Measurements from ENCODE around the gene KCNJ16. TPM values are rescaled to one million over a fixed set of nuclear protein-coding genes. Genes with fewer than 3 reads are reported as not detected.

KCNJ16 gene
- total and polyA plus RNA-seq, 3 experiments from 2014 or later, result not detected

DNA sequence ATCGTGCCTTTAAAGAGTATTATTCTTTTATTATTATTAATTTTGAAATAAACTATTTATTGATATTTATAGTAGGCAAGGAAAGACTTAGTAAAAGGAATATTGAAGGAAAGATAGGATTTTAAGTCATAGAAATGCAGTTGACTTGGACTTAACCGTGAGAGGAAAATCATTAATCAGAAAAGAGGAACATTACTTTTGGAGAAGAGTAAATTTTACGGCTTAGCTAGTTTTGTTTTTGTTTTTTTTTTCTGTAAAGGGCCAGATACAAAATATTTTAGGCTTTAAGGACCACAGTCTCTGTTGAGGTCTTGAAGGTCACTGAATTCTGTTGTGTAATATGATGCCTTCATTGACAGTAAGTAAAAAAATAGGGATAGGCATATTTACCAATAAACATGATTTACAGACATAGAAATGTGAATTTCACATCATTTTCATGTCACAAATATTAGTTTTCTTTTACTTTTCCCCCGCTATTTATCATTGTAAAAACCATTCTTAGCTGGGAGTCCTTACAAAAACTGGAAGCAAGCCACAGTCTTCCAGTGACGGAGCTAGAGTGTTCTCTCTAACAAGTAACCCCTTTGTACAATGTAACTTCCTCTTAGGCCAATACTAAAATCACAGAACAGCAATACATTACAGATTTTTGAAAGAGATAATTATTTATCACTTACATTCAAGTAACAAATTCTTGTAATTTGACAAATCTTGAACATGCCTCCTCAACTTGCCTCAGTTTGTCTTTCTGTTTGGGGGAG, 2.3 kb upstream of the KCNJ16 start:
- Mint-ChIP-seq H3K27ac (no peak overlapping the region), H3K27me3 (peaks cover 0 to 2% of the 10 kb centered on the region in 2 donors), H3K4me3 (no peak overlapping the region), H3K9me3 (peaks cover 0 to 5% (median 0%) of the 10 kb centered on the region in 5 donors), H3K4me1 (no peaks in the 10 kb centered on the region), H3K36me3 (no peaks in the 10 kb centered on the region)
- Histone ChIP-seq H3K4me1 (ENCODE audit: insufficient read depth, low read length) (no peaks in the 10 kb centered on the region), H3K27me3 (ENCODE audit: insufficient read depth, low read length, poor library complexity, severe bottlenecking) (no peaks in the 10 kb centered on the region), H3K4me3 (ENCODE audit: low read length) (no peak overlapping the region), H3K27ac (ENCODE audit: low read depth, low read length) (no peak overlapping the region), H3K9me3 (ENCODE audit: low read length) (no peaks in the 10 kb centered on the region), H3K36me3 (ENCODE audit: insufficient read depth, low read length) (no peaks in the 10 kb centered on the region)
- ChIA-PET CTCF (no interaction called here), POLR2A (no interaction called here)
- no peak for DNase-seq

DNA sequence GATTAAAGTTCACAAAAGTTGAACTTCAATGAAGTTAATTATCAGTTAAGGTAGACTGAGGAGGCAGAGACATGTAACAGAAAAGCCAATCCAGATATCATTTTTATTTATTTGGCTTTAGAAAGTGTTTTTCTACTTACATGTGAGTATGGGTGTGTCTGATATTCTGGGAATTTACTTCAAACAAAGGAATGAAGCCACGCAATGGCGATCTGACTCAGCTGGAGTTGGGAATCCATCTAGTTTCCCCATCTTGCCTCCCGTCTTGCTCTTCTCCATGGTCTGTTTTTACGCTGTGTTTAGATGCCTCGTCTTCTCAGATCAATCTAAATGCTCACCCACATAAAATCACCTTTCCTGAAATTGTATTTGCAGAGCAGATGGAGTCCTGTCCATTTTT, 1.7 kb upstream of the KCNJ16 start:
- Mint-ChIP-seq H3K4me1 (no peaks in the 10 kb centered on the region), H3K9me3 (peaks cover 0 to 5% (median 0%) of the 10 kb centered on the region in 5 donors), H3K4me3 (no peak overlapping the region), H3K27ac (no peak overlapping the region), H3K36me3 (no peaks in the 10 kb centered on the region), H3K27me3 (peaks cover 0 to 2% of the 10 kb centered on the region in 2 donors)
- H3K36me3 ChIP-seq (ENCODE audit: insufficient read depth, low read length), result no peaks in the 10 kb centered on the region
- H3K4me3 ChIP-seq (ENCODE audit: low read length), result no peak overlapping the region
- ChIA-PET POLR2A (no interaction called here), CTCF (no interaction called here)
- no peak overlapping the region for H3K27ac ChIP-seq (ENCODE audit: low read depth, low read length)
- H3K9me3 ChIP-seq (ENCODE audit: low read length), result no peaks in the 10 kb centered on the region
- no peaks in the 10 kb centered on the region for H3K27me3 ChIP-seq (ENCODE audit: insufficient read depth, low read length, poor library complexity, severe bottlenecking)
- no peaks in the 10 kb centered on the region for H3K4me1 ChIP-seq (ENCODE audit: insufficient read depth, low read length)
- no peak for DNase-seq

DNA sequence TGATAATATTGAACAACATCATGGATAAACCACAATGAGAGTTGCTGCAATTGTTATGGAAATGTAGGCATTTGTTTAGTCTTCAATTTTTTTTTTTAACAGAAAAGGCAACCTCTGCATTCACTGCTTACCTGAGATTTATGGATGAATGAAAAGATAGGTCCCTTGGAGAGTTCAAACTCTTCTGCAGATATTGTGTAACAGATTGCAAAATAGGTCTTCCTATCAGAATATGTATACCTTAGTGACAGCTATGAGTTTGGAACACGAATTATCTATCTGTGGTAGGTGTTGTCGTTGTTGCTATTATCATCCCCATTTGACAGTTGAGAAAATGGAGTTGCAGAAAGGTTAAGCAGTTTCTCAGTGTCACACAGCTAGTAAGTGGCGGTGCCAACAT, 1.2 kb upstream of the KCNJ16 start:
- no peak for DNase-seq
- peaks cover 0 to 5% (median 0%) of the 10 kb centered on the region in 5 donors for H3K9me3 Mint-ChIP-seq
- no peak overlapping the region for H3K27ac Mint-ChIP-seq
- H3K4me1 Mint-ChIP-seq, result no peaks in the 10 kb centered on the region
- no peaks in the 10 kb centered on the region for H3K27me3 ChIP-seq (ENCODE audit: insufficient read depth, low read length, poor library complexity, severe bottlenecking)
- POLR2A ChIA-PET, result no interaction called here
- no peak overlapping the region for H3K4me3 ChIP-seq (ENCODE audit: low read length)
- no peak overlapping the region for H3K4me3 Mint-ChIP-seq
- H3K9me3 ChIP-seq (ENCODE audit: low read length), result no peaks in the 10 kb centered on the region
- no peaks in the 10 kb centered on the region for H3K36me3 Mint-ChIP-seq
- H3K4me1 ChIP-seq (ENCODE audit: insufficient read depth, low read length), result no peaks in the 10 kb centered on the region
- H3K36me3 ChIP-seq (ENCODE audit: insufficient read depth, low read length), result no peaks in the 10 kb centered on the region
- CTCF ChIA-PET, result no interaction called here
- peaks cover 0 to 2% of the 10 kb centered on the region in 2 donors for H3K27me3 Mint-ChIP-seq
- no peak overlapping the region for H3K27ac ChIP-seq (ENCODE audit: low read depth, low read length)

GRCh38 chr17:70074236-70074830, 692 bp upstream of the KCNJ16 start:
- Mint-ChIP-seq H3K36me3 (no peaks in the 10 kb centered on the region), H3K9me3 (peaks cover 0 to 5% (median 0%) of the 10 kb centered on the region in 5 donors), H3K27ac (no peak overlapping the region), H3K4me3 (no peak overlapping the region), H3K27me3 (peaks cover 0 to 2% of the 10 kb centered on the region in 2 donors), H3K4me1 (no peaks in the 10 kb centered on the region)
- DNase-seq, result no peak
- Histone ChIP-seq H3K4me3 (ENCODE audit: low read length) (no peak overlapping the region), H3K27me3 (ENCODE audit: insufficient read depth, low read length, poor library complexity, severe bottlenecking) (no peaks in the 10 kb centered on the region), H3K4me1 (ENCODE audit: insufficient read depth, low read length) (no peaks in the 10 kb centered on the region), H3K27ac (ENCODE audit: low read depth, low read length) (no peak overlapping the region), H3K9me3 (ENCODE audit: low read length) (no peaks in the 10 kb centered on the region), H3K36me3 (ENCODE audit: insufficient read depth, low read length) (no peaks in the 10 kb centered on the region)
- ChIA-PET CTCF (no interaction called here), POLR2A (no interaction called here)

DNA sequence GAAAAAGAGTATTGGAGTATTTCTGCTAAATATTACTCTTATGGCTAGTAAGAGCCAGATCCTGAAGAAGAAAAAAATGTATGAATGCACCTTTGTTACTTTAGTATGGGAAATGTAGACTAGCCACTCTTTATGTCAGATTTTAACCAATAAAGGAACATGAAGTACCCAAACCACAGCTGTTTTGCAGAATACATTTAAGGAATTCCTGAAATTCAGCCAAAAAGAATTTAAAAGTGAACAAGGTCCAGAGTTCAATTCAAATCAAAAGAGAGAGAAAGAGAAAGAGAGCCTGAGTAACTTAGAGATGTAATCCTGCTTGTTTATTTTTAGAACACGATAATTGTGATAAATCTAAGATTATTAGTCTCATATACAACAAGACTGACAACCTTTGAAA, 1.2 kb downstream of the KCNJ16 start:
- no peak overlapping the region for H3K27ac ChIP-seq (ENCODE audit: low read depth, low read length)
- H3K4me3 ChIP-seq (ENCODE audit: low read length), result no peak overlapping the region
- H3K36me3 Mint-ChIP-seq, result no peaks in the 10 kb centered on the region
- H3K4me1 Mint-ChIP-seq, result no peaks in the 10 kb centered on the region
- no peak for DNase-seq
- ChIA-PET CTCF (no interaction called here), POLR2A (no interaction called here)
- no peaks in the 10 kb centered on the region for H3K27me3 ChIP-seq (ENCODE audit: insufficient read depth, low read length, poor library complexity, severe bottlenecking)
- H3K27me3 Mint-ChIP-seq, result peaks cover 0 to 3% of the 10 kb centered on the region in 2 donors
- H3K36me3 ChIP-seq (ENCODE audit: insufficient read depth, low read length), result no peaks in the 10 kb centered on the region
- no peaks in the 10 kb centered on the region for H3K9me3 ChIP-seq (ENCODE audit: low read length)
- H3K4me1 ChIP-seq (ENCODE audit: insufficient read depth, low read length), result no peaks in the 10 kb centered on the region
- peaks cover 0 to 2% (median 0%) of the 10 kb centered on the region in 5 donors for H3K9me3 Mint-ChIP-seq
- H3K27ac Mint-ChIP-seq, result no peak overlapping the region
- H3K4me3 Mint-ChIP-seq, result no peak overlapping the region

GRCh38 chr17:70076831-70077230, 1.8 kb downstream of the KCNJ16 start:
- Mint-ChIP-seq H3K36me3 (no peaks in the 10 kb centered on the region), H3K4me1 (no peaks in the 10 kb centered on the region), H3K27ac (no peak overlapping the region), H3K4me3 (no peak overlapping the region), H3K9me3 (peaks cover 0 to 2% (median 0%) of the 10 kb centered on the region in 5 donors), H3K27me3 (peaks cover 0 to 6% of the 10 kb centered on the region in 2 donors)
- ChIA-PET CTCF (no interaction called here), POLR2A (no interaction called here)
- no peaks in the 10 kb centered on the region for H3K4me1 ChIP-seq (ENCODE audit: insufficient read depth, low read length)
- no peaks in the 10 kb centered on the region for H3K36me3 ChIP-seq (ENCODE audit: insufficient read depth, low read length)
- no peaks in the 10 kb centered on the region for H3K27me3 ChIP-seq (ENCODE audit: insufficient read depth, low read length, poor library complexity, severe bottlenecking)
- H3K4me3 ChIP-seq (ENCODE audit: low read length), result no peak overlapping the region
- H3K27ac ChIP-seq (ENCODE audit: low read depth, low read length), result no peak overlapping the region
- no peak for DNase-seq
- H3K9me3 ChIP-seq (ENCODE audit: low read length), result no peaks in the 10 kb centered on the region

DNA sequence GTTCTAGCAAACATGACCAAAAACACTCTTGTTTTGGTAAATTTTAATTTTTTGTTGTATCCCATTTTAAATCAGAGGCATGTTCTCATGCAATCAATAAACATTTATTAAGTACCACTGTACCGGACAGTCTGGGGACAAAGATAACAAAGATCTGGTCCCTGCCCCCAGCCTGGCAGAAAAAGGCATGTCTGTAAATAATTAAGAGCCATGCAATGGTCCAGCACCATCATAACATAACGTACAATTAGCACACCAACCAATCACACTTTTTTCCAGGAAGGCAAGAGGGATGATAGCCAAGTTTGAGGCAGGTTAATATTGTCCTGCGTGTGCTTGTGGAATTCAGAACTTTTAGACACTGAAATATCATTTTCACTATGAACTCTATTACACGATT, 3.5 kb downstream of the KCNJ16 start:
- peaks cover 0 to 2% (median 0%) of the 10 kb centered on the region in 5 donors for H3K9me3 Mint-ChIP-seq
- no peak overlapping the region for H3K27ac Mint-ChIP-seq
- H3K4me3 Mint-ChIP-seq, result no peak overlapping the region
- CTCF ChIA-PET, result no interaction called here
- Histone ChIP-seq H3K27me3 (ENCODE audit: insufficient read depth, low read length, poor library complexity, severe bottlenecking) (no peaks in the 10 kb centered on the region), H3K27ac (ENCODE audit: low read depth, low read length) (no peak overlapping the region), H3K4me1 (ENCODE audit: insufficient read depth, low read length) (no peaks in the 10 kb centered on the region), H3K9me3 (ENCODE audit: low read length) (no peaks in the 10 kb centered on the region), H3K4me3 (ENCODE audit: low read length) (no peak overlapping the region), H3K36me3 (ENCODE audit: insufficient read depth, low read length) (no peaks in the 10 kb centered on the region)
- H3K27me3 Mint-ChIP-seq, result peaks cover 0 to 6% of the 10 kb centered on the region in 2 donors
- H3K4me1 Mint-ChIP-seq, result no peaks in the 10 kb centered on the region
- H3K36me3 Mint-ChIP-seq, result no peaks in the 10 kb centered on the region
- DNase-seq, result no peak
- POLR2A ChIA-PET, result no interaction called here

GRCh38 chr17:70078994-70079531, 4.0 kb downstream of the KCNJ16 start:
- H3K4me3 Mint-ChIP-seq, result no peak overlapping the region
- H3K27ac ChIP-seq (ENCODE audit: low read depth, low read length), result no peak overlapping the region
- ChIA-PET CTCF (no interaction called here), POLR2A (no interaction called here)
- H3K27ac Mint-ChIP-seq, result no peak overlapping the region
- H3K27me3 Mint-ChIP-seq, result peaks cover 0 to 6% of the 10 kb centered on the region in 2 donors
- DNase-seq, result no peak
- H3K27me3 ChIP-seq (ENCODE audit: insufficient read depth, low read length, poor library complexity, severe bottlenecking), result no peaks in the 10 kb centered on the region
- no peak overlapping the region for H3K4me3 ChIP-seq (ENCODE audit: low read length)
- H3K36me3 ChIP-seq (ENCODE audit: insufficient read depth, low read length), result no peaks in the 10 kb centered on the region
- H3K4me1 ChIP-seq (ENCODE audit: insufficient read depth, low read length), result no peaks in the 10 kb centered on the region
- H3K9me3 Mint-ChIP-seq, result peaks cover 0 to 2% (median 0%) of the 10 kb centered on the region in 5 donors
- no peaks in the 10 kb centered on the region for H3K36me3 Mint-ChIP-seq
- no peaks in the 10 kb centered on the region for H3K9me3 ChIP-seq (ENCODE audit: low read length)
- H3K4me1 Mint-ChIP-seq, result no peaks in the 10 kb centered on the region

Data from CD8-positive, alpha-beta memory T cell (primary cell).